Midbrain (tissue), 1 donor: ENCODE data around the gene OSBPL6.
"Not testable (repeated sequence)": the region's sequence is repeated elsewhere in the genome, so short reads cannot be mapped to it uniquely, and the experiment has no call there.

ENCODE experiments used
- DNase-seq: peaks from one replicate; lab custom pipeline; 2025; lab: John Stamatoyannopoulos, UW

Gene OSBPL6

DNA sequence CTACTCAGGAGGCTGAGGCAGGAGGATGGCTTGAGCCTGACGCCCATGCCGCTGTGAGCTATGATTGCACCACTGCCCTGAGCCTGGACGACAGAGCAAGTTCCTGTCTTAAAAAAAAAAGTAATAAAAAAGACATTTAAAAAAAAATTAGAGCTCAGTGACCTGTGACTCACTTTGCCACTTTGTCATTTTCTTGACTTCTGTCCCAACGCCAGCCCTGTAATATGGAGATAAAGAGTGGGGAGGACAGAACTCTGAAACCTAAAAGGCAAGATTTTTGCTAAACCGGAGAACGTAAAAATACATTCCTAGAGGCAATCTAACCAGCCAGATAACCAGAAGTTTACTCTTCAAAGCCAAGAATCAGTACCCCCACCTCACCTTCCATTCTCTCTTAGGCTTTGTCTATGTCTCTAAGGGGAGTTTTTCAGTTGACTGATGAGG lies 207.7 kb downstream of the OSBPL6 start:
- DNase-seq, result no peak

DNA sequence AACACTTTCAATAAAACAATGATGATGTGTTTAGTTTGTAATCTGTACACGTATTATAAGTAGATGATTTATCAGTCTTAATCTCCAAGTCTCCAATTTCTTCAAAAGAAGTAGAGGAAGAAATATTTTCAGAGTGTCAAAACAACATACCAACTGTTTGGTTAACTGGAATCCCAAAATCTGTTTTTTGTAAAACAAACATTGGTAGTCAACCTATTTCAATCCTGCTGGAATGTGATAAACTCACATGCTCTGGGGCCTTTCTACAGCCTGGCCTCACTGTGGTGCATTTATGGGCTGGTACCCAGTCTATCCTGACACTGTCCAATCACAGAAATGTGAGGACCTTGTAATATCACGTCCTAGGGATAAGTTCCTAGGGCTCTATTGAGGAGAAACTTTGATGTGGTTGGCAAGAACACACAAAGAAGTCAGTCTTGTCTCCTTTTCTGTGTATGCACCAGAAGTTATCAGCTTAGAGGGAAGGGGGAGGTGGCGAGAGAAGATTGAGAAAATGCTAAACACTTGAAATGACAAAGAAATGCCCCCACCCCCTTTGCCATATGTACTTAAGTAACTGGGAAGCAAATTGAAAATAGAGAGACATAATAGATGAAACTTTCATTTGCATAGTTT lies 209.5 kb downstream of the OSBPL6 start:
- no peak for DNase-seq

DNA sequence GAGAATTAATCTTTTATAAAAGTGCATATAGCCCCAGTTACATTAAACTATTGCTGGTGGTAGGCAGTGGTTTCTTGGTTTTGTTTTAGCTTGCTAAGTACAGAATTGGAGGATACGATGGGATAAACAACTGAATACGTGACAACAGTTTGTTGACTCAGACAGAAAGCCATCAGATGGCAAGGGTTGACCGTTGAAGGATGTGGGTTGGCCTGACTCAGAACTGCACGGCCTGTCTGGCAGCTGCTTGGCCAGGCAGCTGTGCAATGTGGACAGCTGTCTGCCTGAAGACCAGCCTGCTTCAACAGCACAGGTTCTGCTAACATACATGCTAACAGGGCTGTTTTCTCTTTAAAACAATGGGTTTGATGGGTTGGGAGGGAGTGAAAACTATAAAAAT lies 210.1 kb downstream of the OSBPL6 start:
- DNase-seq, result no peak

DNA sequence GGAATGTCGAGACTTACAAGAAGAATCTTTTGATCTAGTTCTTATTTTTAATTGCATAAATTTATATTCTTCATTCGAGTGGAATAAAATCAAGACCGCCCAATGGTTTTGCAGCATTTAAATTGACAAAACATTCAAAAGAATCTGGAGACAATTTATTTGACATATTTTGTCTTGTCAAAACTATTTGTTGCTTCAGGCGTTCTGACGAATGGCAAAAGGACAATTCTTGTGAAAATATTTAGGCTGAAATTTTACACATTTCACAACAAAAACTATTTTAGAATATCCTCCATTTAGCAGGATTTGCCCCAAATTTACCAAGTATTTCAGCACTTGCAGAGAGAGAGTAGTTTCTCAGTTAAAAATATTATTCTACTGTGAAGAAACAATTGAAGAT lies 214.9 kb downstream of the OSBPL6 start:
- no peak for DNase-seq

DNA sequence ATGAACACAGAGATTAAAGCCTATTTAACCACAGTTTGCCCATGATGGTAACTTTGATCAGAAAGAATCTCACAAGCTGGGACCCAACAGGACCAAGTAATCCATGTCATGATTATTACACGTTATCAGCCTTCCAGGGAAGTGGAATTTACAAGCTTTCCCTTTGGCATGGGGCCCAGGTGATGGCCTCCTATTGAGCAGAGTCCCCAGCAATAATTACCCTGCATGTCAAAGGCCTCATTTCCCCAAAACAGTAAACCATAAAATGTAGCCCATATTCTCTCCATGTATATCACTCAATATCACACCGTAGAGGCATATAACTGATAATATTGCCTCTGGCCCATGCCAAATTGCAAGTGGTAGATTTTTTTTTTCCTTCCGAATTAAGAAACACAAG lies 217.7 kb downstream of the OSBPL6 start:
- DNase-seq, result no peak

DNA sequence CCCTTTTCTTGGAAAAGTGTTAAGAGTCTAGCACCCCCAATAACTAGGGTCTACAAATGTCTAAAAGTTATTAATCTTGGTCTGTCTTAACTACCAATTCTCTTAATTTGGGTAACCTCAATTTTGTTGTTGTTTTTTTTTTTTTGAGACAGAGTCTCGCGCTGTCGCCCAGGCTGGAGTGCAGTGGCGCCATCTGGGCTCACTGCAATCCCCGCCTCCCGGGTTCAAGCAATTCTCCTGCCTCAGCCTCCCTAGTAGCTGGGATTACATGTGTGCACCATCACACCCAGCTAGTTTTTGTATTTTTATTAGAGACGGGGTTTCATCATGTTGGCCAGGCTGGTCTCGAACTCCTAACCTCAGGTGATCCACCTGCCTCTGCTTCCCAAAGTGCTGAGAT lies 218.1 kb downstream of the OSBPL6 start:
- not testable (repeated sequence) for DNase-seq

DNA sequence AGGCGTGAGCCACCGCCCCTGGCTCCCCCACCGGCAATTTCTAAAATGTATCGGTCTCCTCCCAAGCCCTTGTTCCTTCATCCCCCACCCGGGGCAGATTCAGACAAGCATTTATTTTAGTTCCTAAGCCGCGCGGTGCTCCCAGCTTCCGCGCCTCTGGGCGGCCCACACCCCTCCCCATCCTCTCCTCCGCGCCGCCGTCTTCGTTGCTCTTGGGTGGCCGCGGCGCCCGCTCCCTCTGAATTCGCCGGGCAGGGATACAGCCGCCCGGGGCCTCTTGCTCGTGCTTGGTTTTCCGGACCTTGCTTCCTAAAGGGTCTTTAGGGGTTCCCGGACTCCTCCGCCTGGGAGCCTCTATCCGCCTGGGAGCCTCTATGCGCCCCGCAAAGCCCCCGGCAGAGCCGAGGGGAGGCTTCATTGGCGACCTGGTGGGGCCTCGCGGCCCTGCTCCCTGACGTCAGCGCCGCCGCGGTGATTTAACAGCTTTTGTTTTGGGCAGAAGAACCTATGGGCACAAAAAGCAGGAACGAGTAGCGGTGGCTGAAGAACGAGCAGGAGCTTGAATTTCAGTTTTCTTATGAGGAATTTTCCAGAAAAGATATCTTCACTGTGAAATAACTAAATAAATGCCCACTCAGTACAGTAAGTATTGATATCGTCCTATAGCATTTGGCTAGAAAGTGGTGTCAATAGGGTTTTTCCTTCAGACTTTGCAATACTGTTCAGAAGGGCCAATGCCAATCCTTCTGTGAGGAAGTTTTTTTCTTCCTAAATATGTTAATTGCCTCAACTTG lies 219.4 kb downstream of the OSBPL6 start:
- peak; percentile 59 for DNase-seq

DNA sequence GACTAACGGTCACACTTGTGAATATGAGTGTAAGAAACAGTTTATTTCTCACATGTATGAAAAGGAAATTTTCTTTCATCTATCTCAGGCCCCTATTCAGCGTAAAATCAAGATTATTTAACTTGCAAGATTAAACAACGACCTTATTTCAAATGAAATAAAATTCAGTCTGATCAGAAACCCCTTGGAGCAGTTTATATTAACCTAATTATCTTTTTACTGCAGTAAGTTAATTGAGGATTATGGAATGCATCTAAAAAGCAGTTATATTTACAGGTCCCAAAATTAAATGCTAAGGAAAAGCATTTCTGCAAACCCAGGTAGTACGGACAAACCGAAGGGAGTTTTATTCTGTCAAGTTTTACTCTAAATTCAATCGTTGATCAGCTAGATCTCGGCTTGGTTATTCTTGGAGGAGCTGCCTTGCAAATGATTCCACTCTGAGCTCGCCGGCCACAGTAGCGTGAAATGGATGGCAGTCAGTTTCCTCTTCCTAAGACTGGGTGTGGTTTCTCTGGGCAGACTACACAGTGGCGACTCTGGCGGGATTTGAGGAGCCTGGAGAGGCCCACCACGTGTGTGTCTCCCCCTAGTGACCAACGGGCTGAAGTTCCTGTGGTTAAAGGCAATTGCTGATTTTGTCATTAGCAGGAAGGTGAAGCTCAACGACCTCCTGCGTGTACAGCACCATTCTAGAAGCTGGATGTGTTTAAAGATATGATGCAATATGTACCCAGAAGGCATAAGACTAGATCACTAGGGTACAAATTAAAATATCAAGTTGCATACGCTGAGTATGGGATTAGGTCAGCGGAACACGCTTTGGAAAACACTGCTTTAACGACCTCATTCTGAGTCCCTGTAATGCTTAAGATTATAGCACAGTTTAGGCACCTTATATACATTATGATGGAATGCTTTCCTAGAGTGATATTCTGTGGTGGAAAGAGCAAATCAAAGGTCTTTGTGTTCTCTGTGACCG lies 220.2 kb downstream of the OSBPL6 start:
- DNase-seq, result peak; percentile 87

DNA sequence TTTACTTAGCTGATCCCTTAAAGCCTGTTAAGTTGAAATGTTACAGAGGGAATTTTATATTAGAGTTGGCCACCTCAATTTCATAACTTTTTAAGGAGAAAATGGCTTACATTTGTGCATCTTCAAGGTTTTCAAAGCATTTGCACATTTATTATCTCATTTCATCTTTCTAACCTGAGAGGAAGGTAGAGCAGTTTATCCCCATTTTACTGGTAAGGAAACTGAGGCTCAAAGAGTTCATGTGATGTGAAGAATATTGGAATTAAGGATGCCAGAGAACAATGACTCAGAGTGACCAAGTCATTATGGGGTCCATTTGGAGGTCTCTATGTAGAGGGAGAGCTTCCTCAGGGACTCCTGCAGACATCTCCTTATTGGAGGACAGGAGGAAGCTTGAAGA lies 221.7 kb downstream of the OSBPL6 start:
- no peak for DNase-seq

DNA sequence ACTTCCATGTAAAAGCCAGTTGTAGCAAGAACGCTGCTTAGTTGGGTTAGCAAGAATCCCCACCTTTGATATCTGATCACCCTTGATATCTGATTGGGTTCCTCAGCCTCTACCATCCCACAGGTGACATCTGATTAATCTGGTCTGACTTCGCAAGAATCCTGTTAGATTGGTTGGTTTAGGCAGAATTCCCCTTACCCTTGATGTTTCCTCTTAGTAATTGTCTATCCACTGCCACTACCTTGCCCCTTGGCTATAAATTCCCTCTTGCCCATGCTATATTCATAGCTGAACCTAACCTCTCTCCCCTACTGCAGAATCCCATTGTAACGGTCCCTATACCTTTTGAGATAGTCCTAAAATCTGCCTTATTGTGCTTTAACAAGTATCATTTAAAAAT lies 223.6 kb downstream of the OSBPL6 start:
- no peak for DNase-seq

DNA sequence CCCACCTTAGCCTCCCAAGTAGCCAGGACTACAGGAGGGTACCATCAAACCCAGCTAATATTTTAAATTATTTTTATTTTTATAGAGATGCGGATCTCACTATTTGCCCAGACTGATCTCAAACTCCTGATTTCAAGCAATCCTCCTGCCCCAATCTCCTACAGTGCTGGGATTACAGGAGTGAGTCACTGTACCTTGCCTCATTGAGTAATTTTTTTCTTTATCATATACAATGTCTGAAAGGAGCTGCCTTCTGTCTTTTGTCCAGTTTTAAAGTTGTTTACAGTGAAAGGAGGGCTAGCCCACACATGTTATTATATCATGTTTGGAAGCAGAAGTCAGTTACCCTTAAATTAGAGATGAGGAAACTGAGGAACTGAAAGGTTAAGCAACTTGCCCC lies 224.1 kb downstream of the OSBPL6 start:
- DNase-seq, result no peak

DNA sequence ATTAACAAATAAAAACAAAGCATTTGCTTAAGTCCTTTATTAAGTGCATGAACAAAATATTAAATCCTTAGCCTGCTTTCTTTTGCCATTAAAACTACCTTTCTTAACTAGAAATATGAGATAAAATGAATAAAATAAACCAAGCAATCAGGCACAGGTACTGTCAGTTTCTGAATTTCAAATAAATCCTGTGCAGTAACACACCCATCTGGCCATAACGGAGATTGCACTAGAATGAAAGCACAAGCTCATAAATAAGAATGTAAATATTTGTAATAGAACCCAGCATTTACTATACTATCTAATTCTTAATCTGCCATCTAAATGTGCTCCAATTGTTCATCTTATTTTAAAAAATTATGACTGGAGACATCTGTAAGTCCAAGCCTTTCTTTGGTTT lies 224.8 kb downstream of the OSBPL6 start:
- DNase-seq, result no peak

DNA sequence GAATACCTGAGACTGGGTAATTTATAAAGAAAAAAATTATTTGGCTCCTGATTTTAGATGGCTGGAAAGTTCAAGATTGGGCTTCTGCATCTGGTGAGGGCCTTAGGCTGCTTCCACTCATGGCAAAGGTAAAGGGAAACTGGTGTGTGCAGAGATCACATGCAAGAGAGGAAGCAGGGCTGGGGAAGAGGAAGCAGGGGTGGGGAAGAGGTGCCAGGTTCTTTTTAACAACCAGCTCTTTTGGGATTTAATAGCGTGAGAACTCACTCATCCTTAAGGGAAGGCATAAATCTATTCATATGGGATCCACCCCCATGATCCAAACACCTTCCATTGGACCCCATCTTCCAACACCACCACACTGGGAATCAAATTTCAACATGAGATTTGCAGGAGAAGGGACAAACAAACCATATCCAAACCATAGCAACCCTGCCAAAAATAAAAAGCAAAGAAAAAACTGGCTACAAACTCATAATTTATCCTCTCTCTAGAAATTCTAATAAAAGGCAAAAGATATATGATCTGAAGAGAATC lies 226.2 kb downstream of the OSBPL6 start:
- DNase-seq, result no peak

DNA sequence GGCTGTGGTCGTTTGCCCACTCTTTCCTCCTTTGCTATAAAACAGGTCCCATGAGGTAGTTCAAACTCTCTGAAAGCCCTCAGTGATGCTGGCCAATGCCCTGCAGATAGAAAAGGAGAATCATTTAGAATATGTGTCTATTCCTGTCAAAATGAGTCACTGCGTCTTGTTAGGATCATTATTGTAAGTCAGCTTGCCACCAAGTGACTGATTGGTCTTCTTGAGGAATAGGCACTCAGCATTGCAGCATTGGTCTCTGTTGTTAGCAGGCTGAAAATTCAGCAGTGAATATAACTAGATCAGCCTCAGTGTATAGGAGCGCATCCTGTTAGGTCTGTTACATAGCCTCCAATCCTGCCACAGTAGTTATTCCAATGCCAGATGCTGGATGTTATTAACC lies 227.8 kb downstream of the OSBPL6 start:
- no peak for DNase-seq

DNA sequence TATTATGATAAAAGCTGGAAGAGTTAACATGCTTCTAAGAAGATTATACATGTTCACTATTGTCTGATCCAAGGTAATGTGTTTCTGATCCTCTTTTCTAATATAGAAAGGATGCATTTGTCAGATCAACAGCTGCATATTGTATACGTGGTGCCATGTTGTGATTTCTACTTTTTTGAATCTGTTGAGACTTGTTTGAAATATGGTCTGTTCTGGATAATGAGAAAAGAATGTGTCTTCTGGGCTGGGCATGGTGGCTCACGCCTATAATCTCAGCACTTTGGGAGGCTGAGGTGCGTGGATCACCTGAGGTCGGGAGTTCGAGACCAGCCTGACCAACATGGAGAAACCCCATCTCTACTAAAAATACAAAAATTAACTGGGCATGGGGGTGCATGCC lies 229.4 kb downstream of the OSBPL6 start:
- DNase-seq, result not testable (repeated sequence)

DNA sequence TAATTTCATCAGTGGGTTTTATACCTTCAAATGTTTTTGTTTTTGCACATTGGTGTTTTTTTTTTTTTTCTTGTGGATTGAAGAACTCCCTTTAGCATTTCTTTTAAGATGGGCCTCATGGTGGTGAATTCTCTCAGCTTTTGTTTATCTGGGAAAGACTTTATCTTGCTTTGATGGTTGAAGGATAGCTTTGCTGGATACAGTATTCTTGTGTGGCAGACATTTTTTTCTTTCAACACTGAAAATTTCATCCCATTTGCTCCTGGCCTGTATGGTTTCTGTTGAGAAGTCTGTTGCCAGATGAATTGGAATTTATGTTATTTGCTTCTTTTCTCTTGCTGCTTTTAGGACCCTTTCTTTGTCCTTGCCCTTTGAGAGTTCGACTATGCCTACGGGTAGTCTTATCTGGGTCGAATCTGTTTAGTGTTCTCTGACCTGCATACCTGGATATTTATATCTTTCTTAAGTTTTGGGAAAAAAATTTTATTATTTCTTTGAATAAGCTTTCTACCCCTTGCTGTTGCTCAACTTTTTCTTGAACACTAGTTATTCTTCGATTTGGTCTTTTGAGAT lies 231.0 kb downstream of the OSBPL6 start:
- no peak for DNase-seq

DNA sequence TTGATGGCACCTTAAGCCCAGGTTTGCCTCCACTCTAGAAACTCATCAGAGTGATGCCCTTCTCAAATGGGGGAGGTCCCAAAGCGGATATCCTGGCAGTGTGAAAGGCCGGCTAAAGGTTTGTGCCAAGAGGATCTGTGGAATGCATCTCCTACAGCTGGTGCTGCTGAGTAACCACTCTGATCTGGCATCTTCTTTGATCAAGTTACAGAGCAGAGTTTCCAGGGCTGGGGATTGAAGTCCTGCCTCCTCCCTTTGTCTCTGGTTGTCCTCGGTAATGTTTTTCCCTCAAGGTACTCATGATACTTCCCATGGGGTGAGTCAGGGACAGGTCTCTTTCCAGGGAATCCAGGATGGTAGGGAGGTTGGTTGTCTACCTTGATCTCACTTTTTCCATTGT lies 232.1 kb downstream of the OSBPL6 start:
- no peak for DNase-seq

DNA sequence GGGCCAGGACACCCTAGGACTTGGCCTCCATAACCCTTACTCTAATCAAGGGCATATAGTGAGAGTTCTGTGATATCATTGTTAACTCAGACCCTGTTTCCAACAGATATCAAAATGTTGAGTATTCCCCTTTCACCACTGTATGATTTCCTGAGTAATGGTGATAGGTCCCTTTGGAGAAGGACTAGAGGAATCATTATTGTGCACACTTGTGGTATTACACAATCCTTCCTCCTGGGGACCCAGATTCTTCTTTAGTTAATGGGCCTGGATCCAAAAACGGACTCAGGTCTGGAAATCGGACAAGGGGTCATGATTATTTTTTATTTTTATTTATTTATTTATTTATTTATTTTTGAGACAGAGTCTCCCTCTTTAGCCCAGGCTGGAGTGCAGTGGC lies 233.1 kb downstream of the OSBPL6 start:
- no peak for DNase-seq

DNA sequence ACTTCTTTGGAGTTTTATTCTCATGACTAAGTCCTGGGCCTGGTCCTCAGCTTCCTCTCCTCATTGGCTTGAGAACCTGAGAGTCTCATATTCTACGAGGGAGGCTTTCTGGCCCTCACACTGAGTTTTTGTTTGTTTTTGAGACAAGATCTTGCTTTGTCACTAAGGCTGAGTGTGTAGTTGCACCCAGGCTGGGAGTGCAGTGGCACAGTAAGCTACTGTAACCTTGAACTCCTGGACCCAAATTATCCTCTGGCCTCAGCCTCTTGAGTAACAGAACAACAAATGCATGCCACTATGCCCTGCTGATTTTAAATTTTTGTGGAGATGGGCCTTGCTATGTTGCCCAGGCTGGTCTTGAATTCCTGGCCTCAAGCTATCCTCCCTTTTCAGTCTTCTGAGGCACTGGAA lies 234.1 kb downstream of the OSBPL6 start:
- no peak for DNase-seq

DNA sequence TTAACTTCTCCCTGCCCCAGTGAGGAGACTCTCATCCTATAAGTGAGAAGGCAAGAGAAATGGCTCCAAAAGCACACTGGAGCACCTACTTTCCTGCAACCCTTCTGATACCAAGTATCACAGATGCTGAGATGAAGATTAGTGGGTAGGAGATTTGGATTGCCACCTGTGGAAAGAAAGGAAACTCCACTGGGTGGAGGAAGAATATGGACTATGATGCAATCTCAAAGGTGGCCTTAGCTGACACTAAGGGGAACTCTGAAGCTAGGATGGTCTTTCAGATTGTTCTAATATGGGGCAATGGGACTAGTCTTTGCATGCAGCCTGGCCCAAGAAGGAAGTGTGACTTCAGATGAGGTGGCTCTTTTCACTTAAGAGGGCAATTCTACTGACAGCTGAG lies 235.0 kb downstream of the OSBPL6 start:
- DNase-seq, result no peak

DNA sequence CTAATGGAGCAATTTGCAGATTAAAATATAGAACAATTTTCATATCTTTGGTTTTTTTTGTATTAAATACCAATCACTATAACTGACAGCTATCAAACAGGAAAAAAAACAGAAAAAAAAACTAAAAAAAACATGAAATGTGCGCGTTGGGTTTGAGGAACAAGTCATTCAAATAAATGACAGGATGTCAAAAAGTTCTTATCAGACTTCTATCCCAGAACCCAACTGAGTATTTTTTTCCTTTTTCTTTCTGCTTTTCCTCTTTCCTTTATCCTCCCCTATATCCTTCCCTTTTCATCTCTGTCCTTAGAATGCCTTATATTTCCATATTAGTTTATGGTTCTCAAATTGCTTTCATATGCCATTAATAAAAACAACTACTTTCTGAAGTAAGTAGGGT lies 242.3 kb downstream of the OSBPL6 start:
- no peak for DNase-seq

DNA sequence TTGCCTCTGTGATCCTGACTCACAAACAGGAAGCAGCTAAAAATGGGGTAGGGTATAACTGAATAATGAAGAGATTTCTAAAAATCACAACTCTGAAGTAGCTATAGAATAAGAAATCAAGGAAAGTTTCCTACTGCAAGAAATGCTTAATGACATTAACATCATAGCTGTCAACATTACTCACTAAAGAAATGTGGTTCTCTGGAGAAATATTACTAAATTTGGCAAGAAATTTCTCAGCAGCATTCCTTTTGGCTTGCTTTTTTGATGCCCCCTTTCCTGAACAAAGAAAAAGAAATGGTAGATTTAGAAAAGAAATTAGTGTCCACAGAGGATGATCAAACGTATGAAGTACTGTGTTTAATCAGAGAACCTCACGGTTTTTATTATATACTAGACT lies 247.1 kb downstream of the OSBPL6 start:
- no peak for DNase-seq
